SK-N-MC (cell line): ENCODE data around the gene PLIN3.
"Not testable (repeated sequence)": the region's sequence is repeated elsewhere in the genome, so short reads cannot be mapped to it uniquely, and the experiment has no call there.

Experiments used
- DNase-seq: peaks from one replicate; pipeline ENCODE4 v3.0.0-alpha.2; 2011; ENCODE audit warnings: low read depth, low spot score
- H3K27ac ChIP-seq: fragments of 200-600 bp; sonication (generic); 2 replicates; pipeline ENCODE4 v1.5.1; 2016; ENCODE audit warnings: mixed run types
- H3K36me3 ChIP-seq: fragments of 200-600 bp; sonication (generic); 2 replicates; pipeline ENCODE4 v1.6.1; 2017; ENCODE audit warnings: antibody characterized with exemption, low read length, mixed read lengths; ENCODE audit not compliant: insufficient read depth
- H3K4me3 ChIP-seq: fragments of 200-600 bp; sonication (generic); 2 replicates; pipeline ENCODE4 v1.5.1; 2016
- H3K9ac ChIP-seq: fragments of 200-600 bp; sonication (generic); 2 replicates; pipeline ENCODE4 v1.8.0; 2017; ENCODE audit warnings: mixed run types, mixed read lengths; ENCODE audit not compliant: insufficient read length
- H3K9me3 ChIP-seq: fragments of 200-600 bp; sonication (generic); 2 replicates; pipeline ENCODE4 v1.6.1; 2017; ENCODE audit warnings: low read depth, mild to moderate bottlenecking, antibody characterized with exemption, low read length, moderate library complexity, mixed read lengths
- EZH2 ChIP-seq: fragments of 200-600 bp; sonication (generic); IDR thresholded peaks from one replicate; pipeline ENCODE4 v1.6.1; 2017; ENCODE audit warnings: antibody characterized with exemption
- FOXP2 ChIP-seq: optimal IDR thresholded peaks from 2 replicates; pipeline ENCODE3; 2011; ENCODE audit warnings: mild to moderate bottlenecking, moderate library complexity; ENCODE audit not compliant: insufficient read depth; ENCODE audit errors: extremely low read length, control extremely low read depth
- POLR2AphosphoS5 ChIP-seq: IDR thresholded peaks from 2 replicates; pipeline ENCODE4 v1.6.1; 2012; ENCODE audit warnings: mild to moderate bottlenecking, low read depth, low read length, borderline replicate concordance

The PLIN3 gene

GRCh38 chr19:4878491-4878968 is 11.1 kb upstream of the PLIN3 start:
- H3K9me3 ChIP-seq: no peaks in the 10 kb centered on the region
- no peak for DNase-seq
- no peak overlapping the region for H3K9ac ChIP-seq
- TF ChIP-seq EZH2 (no peak), POLR2AphosphoS5 (no peak), FOXP2 (no peak)
- no peak overlapping the region for H3K27ac ChIP-seq
- H3K36me3 ChIP-seq: no peaks in the 10 kb centered on the region
- H3K4me3 ChIP-seq: no peak overlapping the region

GRCh38 chr19:4877753-4878490 is 10.5 kb upstream of the PLIN3 start:
- Histone ChIP-seq H3K4me3 (no peak overlapping the region), H3K9me3 (no peaks in the 10 kb centered on the region), H3K36me3 (no peaks in the 10 kb centered on the region), H3K27ac (no peak overlapping the region), H3K9ac (no peak overlapping the region)
- TF ChIP-seq FOXP2 (no peak), EZH2 (no peak), POLR2AphosphoS5 (no peak)
- no peak for DNase-seq

- H3K9me3 ChIP-seq: no peaks in the 10 kb centered on the region
- no peak for TF ChIP-seq EZH2
- no peak for TF ChIP-seq POLR2AphosphoS5
- TF ChIP-seq FOXP2: no peak
- H3K27ac ChIP-seq: no peak overlapping the region
- no peaks in the 10 kb centered on the region for H3K36me3 ChIP-seq
- DNase-seq: no peak
- no peak overlapping the region for H3K9ac ChIP-seq
- no peak overlapping the region for H3K4me3 ChIP-seq
Observed at GRCh38 chr19:4873930-4874329, 6.5 kb upstream of the PLIN3 start.

- Histone ChIP-seq H3K36me3 (no peaks in the 10 kb centered on the region), H3K4me3 (no peak overlapping the region), H3K9ac (no peak overlapping the region), H3K9me3 (no peaks in the 10 kb centered on the region), H3K27ac (no peak overlapping the region)
- DNase-seq: no peak
- no peak for TF ChIP-seq POLR2AphosphoS5
- TF ChIP-seq EZH2: no peak
- TF ChIP-seq FOXP2: no peak
Observed at GRCh38 chr19:4871711-4872110, 4.2 kb upstream of the PLIN3 start.

- DNase-seq: no peak
- Histone ChIP-seq H3K9me3 (no peaks in the 10 kb centered on the region), H3K9ac (no peak overlapping the region), H3K27ac (no peak overlapping the region), H3K36me3 (no peaks in the 10 kb centered on the region), H3K4me3 (no peak overlapping the region)
- TF ChIP-seq POLR2AphosphoS5 (no peak), EZH2 (no peak), FOXP2 (no peak)
Observed at GRCh38 chr19:4870025-4870700, 2.7 kb upstream of the PLIN3 start.

GRCh38 chr19:4868286-4868834 is 893 bp upstream of the PLIN3 start:
- H3K27ac ChIP-seq: no peak overlapping the region
- no peak for TF ChIP-seq FOXP2
- TF ChIP-seq POLR2AphosphoS5: no peak
- no peak for TF ChIP-seq EZH2
- no peak overlapping the region for H3K4me3 ChIP-seq
- no peaks in the 10 kb centered on the region for H3K9me3 ChIP-seq
- no peak overlapping the region for H3K9ac ChIP-seq
- H3K36me3 ChIP-seq: no peaks in the 10 kb centered on the region
- DNase-seq: no peak

GRCh38 chr19:4866595-4867424 is 657 bp downstream of the PLIN3 start:
- TF ChIP-seq FOXP2: no peak
- TF ChIP-seq POLR2AphosphoS5: no peak
- TF ChIP-seq EZH2: no peak
- no peak for DNase-seq
- Histone ChIP-seq H3K9me3 (no peaks in the 10 kb centered on the region), H3K4me3 (peak overlapping the region; percentile 83), H3K9ac (peak overlapping the region; percentile 79), H3K27ac (no peak overlapping the region), H3K36me3 (no peaks in the 10 kb centered on the region)

GRCh38 chr19:4861147-4861546 is 6.3 kb downstream of the PLIN3 start:
- Histone ChIP-seq H3K4me3 (no peak overlapping the region), H3K9ac (no peak overlapping the region), H3K9me3 (no peaks in the 10 kb centered on the region), H3K27ac (no peak overlapping the region), H3K36me3 (peaks cover 5% of the 10 kb centered on the region; the same call in 1 of the 2 replicates)
- DNase-seq: no peak
- TF ChIP-seq EZH2 (no peak), FOXP2 (no peak), POLR2AphosphoS5 (no peak)

GRCh38 chr19:4859697-4860096 is 7.8 kb downstream of the PLIN3 start:
- no peak for DNase-seq
- Histone ChIP-seq H3K4me3 (no peak overlapping the region), H3K9ac (no peak overlapping the region), H3K27ac (peak overlapping the region; percentile 36; the same call in 1 of the 2 replicates), H3K36me3 (peaks cover 5% of the 10 kb centered on the region; the same call in 1 of the 2 replicates), H3K9me3 (no peaks in the 10 kb centered on the region)
- no peak for TF ChIP-seq POLR2AphosphoS5

GRCh38 chr19:4856468-4856867 is 11.0 kb downstream of the PLIN3 start:
- not testable (repeated sequence) for H3K27ac ChIP-seq, H3K9ac ChIP-seq, DNase-seq, H3K4me3 ChIP-seq, H3K36me3 ChIP-seq, H3K9me3 ChIP-seq

GRCh38 chr19:4853506-4853905 is 14.0 kb downstream of the PLIN3 start:
- not testable (repeated sequence) for H3K9me3 ChIP-seq, H3K4me3 ChIP-seq, H3K27ac ChIP-seq, H3K9ac ChIP-seq, DNase-seq, H3K36me3 ChIP-seq
